Activated naive CD4-positive, alpha-beta T cell treated with Interleukin-2 at 50 U/mL for 16 hours (primary cell): Measurements from ENCODE around the gene CEP128.

Experiments used
- DNase-seq: peaks from one replicate; pipeline ENCODE4 v3.0.0-alpha.2; 2020

Gene CEP128

GRCh38 chr14:80602946-80603345 lies 338.6 kb downstream of the CEP128 start:
- DNase-seq, result no peak

GRCh38 chr14:80587096-80587724 lies 354.3 kb downstream of the CEP128 start:
- no peak for DNase-seq

- no peak for DNase-seq
These were observed 355.4 kb downstream of the CEP128 start for GRCh38 chr14:80586131-80586530.

- no peak for DNase-seq
These were observed 356.1 kb downstream of the CEP128 start for GRCh38 chr14:80585506-80585835.

DNA sequence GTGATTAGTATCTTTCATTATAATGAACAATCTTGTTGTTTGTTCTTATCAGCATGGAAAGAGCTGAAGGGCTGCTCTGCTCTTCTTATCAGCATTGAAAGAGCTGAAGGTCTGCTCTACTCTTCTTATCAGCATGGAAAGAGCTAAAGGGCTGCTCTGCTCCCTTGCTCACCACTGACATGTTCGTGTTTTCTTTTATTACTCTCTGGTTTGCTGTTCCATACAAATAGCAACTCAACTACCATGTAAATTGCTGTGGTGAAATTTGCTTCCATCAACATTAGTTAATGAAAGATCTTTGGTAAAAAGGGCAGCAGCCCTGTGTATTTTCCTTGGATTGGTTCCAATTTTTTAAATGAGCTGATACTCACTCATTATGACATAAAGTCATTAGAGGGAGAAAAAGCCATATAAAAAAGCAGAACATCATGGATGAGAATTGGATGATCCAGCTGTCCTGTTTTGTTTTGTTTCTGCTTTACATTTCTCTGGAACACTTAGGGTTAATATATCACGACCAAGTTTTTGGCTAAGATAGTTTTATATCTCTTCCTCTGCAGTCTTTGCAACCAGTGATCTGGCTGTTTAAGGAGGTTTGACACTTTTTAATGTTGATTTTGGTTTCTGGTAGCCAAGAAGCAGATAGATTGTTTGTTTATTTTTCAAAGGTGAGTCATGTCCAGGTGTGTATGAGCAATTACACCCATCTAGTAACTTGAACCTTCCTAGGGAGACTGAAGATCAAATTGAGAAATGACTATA lies 356.6 kb downstream of the CEP128 start:
- no peak for DNase-seq

DNA sequence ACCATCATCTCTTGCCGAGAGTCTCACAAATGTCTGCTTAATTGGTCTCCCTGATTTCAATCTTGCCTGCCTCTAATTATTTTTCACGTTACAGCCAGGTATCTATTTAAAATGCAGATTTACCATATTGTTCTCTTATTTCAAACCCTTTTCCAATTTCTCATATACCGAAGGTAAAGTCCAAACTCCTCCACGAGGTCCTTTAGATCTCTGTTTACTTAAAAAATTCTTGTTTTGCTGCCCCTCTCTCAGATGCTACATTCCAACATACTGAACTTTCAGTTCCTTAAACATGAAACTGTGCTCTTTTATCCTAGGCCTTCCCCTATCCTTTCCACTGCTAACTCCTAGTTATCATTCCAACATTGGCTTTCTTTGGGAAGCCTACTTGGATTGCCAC lies 363.9 kb downstream of the CEP128 start:
- no peak for DNase-seq

- DNase-seq, result no peak
These were observed 365.1 kb downstream of the CEP128 start for GRCh38 chr14:80576401-80576800.

- DNase-seq, result no peak
These were observed 365.8 kb downstream of the CEP128 start for GRCh38 chr14:80575763-80576162.

DNA sequence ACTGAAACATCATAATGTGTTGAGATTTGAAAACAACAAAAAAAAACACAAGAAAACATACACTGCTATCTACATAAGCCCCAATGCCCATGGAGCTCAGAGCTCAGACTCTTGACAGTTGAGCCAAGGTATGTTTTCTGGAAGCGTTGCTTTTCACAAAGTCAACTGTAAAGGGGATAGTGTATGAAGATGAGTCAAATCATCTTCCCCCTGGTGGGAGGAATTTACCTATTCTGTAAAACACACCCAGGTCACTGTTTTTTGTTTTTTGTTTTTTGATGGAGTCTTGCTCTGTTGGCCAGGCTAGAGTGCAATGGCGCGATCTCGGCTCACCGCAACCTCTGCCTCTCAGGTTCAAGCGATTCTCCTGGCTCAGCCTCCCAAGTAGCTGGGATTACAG lies 368.9 kb downstream of the CEP128 start:
- DNase-seq, result no peak

DNA sequence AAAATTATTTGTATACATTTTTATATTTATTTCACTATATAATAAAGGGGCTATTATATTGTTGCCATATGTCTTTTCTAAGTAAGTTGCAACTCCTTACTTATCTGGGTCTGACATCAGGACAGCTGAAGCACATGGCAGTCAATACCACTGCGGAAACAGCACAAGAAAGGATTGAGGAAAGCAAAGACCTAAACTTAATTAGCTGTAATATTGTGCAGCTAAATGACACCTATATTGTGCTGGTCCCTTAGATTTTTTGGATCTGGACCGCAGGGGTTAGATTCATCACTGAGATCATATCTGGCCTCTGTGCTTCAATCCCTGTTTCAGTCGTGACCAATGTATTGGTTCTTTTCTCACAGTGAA lies 370.6 kb downstream of the CEP128 start:
- no peak for DNase-seq

DNA sequence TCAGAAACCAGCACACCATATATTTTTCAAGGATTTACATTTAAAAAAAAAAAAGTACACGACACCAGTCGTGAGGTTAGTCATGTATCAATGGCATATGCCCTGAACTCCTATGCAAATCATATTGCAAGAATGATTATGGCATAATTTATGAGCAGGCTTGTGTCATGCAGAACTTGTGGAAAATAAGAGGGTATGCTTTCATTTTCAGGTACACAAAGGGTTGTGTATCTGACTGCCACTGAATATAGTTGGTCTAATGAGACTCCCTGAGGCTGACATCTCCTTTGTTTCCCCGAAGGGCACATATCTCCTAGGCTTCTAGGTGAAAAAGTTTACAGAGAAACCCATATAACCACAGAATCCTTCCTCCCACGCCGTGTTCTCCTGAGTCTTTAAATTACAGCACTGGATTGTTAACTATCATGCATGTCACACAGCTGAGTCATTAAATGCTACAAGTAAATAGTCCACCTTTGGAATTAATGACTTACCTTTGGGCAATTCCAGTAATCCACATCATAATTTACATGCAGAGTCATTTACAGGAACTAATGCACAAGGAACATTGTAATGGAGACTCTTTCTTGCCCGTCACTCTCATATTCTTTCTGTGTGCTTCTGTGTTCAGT lies 373.5 kb downstream of the CEP128 start:
- no peak for DNase-seq

DNA sequence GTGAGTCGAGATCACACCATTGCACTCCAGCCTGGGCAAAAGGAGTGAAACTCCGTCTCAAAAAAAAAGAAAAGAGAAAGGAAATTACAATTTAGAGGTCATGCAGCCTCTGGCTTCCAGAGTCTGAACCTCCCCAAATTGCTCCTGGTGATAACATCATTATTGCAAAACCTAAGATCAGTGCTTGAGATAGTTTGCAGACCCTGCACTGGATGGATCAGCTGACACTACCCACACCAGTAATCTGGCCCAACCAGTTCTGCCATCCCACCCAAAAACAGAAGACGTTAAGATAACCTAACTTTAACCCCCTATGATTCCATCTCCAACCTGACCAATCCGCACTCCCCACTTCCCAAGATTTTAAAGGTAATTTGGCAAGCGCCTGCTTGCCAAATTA lies 376.5 kb downstream of the CEP128 start:
- DNase-seq, result no peak

- no peak for DNase-seq
These were observed 377.5 kb downstream of the CEP128 start for GRCh38 chr14:80564051-80564450.

DNA sequence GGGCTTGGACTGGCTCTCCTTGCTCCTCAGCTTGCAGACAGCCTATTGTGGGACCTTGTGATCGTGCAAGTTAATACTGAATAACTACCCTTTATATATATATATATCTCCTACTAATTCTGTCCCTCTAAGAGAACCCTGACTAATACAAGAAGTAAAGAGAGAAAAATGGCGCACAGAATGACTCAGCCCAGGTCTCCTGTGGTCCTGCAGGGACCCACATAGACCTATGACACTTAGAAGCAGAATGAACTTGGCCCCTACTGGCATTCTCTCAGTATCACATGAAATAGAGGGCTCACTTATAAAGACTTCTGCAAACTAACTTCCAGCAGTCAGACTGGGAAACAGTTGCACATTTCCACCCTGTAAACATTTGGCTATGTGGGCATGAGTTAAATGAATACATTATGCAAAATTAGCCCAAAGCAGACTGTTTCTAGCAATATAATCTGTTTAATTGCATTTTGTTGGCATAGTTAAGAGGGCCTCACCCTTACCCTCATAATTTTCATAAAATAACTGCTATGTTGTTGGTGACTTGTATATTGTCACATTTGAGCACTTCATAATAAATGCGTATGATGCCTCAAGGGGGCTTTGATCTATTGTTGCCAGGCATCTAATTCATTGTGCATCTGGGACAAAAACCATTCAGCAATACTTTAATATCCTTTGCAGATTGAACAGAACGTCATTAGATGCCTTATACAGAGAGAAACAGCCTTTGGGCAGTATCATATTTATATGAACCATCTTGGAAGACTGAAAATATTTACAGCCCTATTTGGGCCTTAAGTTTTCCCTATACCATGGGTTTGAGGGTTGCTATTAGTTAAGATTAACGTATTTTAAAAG lies 380.5 kb downstream of the CEP128 start:
- no peak for DNase-seq

DNA sequence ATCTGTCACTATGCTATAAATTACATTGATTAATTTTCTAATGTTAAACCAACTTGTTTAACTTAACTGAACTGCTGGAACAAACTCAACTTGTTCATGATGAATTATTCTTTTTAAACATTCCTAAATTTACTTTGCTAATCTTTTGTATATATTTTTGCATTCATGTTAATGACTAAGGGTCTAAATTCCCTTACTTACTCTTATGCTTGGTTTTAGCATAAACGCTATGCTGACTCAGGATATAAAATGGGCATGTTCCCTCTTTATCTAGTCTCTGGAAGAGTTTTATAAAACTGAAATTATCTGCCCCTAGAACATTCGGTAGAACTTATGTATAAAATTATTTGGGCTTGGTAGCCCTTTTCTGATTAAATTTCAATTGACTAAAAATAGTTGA lies 387.4 kb downstream of the CEP128 start:
- DNase-seq, result no peak

DNA sequence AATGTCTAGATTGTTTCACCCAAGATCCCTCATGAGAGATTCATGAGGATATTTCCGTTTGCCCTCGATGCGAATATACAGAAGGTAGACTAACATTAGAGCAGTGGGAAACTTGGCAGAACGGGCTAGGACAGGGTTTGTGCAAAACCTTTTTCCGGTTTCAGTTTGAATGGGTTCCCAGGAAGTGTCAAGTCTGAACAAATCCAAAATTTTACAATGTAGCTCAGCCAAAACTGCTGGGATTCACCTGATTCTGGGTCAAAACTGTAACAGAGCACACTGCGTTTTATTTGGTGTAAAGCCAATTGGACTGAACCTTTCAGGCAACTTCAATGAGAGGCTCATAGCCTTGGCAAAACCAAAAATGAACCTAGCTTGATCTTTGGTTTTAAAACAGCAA lies 392.4 kb downstream of the CEP128 start:
- DNase-seq, result no peak

- DNase-seq, result no peak
These were observed 395.3 kb downstream of the CEP128 start for GRCh38 chr14:80545935-80546854.

DNA sequence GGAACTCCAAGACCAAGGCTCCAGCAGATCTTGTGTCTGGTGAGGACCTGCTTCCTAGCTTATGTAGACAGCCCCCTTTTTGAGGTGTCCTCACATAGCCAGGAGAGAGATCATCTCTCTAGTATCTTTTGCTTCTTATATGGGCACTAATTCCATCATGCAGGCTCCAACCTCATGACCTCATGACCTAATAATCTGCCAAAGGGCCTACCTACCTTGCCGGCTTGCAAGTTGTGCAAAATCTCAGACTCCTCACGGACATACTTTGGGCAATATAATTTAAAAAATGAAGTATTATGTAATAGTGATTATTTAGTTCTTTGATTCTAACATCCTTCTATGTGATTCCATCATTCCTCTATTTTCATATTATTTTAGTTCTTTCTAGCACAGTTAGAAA lies 397.2 kb downstream of the CEP128 start:
- no peak for DNase-seq

DNA sequence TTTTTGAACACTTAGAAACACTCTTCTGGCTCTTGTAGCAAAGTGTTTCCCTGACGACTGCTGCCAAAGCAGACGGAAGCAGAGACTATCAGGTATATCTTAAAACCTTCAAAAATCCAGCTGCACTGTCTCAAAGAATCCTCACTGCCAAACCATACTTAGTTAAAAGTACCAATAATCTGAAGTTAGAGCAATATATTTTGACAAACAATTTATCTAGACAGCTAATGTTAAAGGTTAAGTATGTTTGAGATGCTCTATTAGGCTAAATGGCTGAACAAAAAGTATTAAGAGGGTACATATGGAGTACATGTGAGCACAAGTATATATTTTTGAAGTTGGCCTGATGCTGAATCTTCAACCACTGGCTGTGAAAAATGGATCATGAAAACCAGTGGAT lies 398.3 kb downstream of the CEP128 start:
- no peak for DNase-seq

GRCh38 chr14:80538633-80539375 lies 402.7 kb downstream of the CEP128 start:
- no peak for DNase-seq

DNA sequence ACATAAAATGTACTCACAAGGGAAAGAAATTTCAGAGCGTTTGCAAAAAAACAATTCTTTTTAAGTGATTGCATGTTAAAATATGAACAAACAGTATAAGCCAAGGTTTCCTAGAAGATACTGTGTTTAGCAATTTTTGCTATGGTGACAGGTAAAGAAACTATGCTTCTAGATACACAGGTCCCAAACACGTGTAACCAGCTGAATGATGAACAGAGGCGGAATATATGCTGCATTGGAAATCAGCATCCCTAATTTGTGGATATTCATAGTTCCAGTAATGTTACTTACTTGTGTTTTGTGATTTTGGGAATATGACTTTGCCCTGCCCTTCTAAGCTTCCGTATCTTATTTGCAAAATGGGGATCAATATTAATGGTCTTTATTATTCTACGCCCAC lies 403.9 kb downstream of the CEP128 start:
- DNase-seq, result no peak

DNA sequence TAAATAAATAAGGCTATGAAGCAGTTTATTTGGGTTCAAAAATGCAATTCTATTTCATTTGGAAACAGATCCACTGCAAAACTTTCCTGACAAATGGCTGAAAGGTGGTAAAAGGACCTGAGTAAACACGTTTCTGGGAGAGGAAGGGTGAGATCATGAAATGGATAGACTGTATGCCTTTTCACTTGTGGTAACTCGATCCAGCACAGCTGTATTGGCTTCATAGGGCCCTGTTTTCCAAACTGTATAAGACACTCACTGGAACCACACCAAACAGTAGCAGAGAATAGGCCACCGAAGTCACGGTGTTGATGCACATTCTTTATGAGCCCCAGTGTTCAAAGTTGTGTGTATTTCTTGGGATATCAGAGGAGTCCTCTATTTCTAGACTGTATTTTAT lies 405.1 kb downstream of the CEP128 start:
- DNase-seq, result no peak
